GM21360 (cell line): ENCODE results near the gene KCNMA1.

Source experiments
- ATAC-seq: cut with Tn5 transposase; IDR thresholded peaks from one replicate; pipeline ENCODE4 v1.9.1; 2021; ENCODE audit warnings: mild to moderate bottlenecking, moderate library complexity; ENCODE audit not compliant: unreplicated experiment

KCNMA1 gene

DNA sequence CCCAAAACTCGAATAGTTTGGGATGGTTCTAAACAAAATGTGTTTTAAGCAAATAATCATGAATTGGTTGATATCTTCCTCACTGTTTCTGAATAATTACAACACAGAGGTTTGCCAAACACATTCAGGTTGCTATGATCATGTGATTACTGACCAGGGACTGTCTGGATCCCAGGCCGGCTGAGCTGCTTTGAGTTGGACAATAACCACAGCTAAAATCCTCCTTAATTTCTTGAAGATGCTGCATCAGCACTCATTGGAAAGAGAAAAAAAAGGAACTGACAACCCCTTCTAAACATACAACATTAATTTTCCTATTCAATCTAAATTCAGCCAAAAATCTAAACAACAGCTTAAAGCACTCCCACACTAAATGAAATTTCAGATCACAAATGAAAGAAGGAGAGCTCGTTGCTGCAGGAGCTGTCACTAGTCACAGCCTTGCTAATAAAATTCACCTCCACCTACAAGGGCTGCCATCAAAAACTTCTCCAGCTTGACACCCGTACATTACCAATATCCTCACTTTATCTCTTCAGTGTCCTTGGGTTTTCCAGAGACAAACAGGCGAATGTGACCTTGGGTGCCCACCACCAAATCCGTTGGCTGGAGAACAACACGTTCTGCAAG, 560.2 kb downstream of the KCNMA1 start:
- no peak for ATAC-seq

DNA sequence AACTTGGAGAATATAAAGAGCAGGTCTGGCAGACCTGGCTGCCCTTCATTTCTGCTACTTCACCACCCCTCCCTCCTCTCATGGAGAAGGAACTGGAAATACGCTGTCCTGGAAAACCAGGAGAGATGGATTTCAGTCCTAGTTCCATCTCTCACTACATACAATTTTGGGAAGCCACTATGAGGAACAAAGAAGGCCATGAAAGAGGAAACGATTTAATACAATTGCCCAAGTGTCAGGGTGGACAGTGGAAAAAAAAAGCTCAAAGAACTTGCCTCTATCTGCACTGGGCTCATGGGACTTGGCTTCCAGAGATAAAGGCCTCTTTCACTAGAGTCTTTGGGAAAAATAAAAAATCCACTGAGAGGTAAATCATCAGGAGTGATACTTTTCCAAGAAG, 561.7 kb downstream of the KCNMA1 start:
- ATAC-seq, result no peak

DNA sequence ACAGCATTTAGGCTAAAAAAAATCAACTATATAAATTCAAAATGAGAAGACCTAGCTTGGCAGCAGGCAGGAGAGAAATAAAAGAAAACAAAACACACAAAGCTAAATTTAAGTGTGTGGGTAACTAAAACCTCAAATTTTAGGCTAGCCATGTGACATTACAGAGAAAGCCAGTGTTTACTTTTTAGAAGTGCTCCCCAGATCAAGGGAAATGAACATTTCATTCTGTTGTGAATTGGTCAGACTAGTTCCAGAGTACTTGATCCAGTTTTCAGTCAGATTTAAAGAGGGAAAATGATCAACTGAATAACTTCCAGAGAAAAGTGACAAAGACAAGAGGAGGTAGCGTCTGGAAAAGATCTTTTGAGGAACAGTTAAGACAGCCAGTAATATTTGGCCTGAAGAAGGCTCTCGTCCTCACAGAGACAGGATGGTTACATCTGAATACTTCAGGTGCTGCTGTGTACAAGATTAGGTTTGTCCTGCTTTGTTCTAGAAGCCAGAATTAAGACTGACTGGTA, 563.4 kb downstream of the KCNMA1 start:
- ATAC-seq, result no peak

DNA sequence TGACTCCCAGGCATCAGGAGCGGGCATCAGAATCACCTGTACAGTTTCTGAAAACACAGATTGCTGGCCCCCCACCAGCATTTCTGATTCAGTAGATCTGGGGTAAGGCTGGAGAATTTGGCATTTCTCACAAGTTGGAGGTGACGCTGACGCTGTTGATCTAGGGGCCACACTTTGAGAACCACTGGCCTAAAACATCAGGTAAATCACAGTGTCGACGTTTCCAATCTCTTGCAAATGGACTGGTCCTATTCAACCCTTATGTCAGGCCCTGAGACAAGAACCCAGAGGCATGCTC, 564.0 kb downstream of the KCNMA1 start:
- ATAC-seq, result no peak

DNA sequence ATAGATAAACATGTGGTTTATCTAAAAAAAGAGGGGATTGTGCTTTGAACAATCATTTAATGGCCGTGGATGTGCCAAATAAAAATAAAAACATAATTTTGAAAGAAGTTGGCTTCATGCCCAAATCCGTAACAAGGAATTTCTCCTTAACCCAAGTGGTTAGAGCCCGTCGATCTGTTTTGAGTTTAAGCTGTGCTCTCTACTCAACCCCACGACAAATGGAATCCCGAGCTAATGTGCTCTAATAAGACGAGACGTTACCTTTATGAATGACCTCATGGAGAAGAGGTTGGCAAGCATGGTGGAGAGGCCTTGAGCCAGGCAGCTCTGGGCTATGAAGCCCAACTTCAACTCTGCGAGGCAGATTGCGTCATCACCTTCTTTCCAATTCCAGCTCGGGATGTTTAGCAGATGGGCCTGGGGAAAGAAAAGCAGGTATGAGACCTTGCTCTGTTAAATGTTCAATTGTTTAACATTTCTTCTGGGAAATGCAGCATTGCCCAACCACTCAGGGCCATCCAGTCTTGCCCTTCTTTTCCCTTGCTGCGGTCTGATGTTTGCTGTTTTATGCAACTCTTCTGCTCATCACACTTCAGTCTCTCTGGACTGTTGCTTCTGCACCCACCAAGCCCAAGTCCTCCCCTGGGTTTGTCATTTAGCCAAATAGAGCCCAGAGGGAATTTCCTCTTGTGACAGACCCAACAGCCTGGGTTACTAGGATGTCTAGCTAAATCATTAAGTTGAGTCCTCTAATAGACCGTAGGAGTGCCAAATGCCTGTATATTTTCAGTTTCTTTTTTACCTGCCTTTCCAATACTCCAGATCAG, 564.6 kb downstream of the KCNMA1 start:
- no peak for ATAC-seq

DNA sequence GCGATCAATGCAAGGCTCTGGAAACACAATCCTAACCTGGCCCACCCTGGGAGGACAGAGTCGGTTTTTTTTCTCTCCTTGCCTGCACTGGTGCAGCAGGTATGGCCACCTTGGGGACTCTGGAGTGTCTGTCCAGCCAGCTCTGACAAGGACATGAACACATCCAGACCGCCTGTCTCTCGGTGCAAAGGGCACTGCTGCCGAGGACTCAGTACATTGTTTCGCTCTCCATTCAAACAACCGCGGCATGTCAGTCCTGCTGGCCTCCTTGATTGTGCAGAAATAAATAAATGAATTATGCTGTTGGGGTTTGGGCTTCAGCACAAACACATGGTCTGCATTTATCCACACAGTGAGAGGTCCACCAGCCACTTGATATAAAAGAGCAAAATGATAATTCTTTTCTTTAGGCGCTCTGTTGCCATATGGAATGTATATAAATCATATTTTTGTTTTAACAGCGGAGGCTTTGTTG, 565.2 kb downstream of the KCNMA1 start:
- no peak for ATAC-seq

DNA sequence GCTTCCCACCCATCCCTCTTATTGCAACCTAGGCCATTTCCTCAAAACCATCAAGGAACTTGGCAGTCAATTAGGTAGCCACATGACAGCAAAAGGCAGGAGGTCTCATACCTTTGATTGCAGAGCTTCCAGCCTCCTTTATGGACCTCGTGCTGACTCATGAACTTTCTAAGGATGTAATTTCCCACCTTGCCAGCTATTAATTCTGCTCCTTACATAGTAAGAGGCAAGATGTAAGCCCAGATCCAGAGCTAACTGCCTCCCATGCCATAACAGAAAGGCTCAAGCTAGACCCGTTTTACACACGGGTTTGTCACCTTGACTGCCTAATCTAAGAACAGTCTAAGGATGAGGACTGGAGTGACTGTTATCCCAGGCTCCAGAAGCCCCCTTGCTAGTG, 565.7 kb downstream of the KCNMA1 start:
- ATAC-seq, result no peak

DNA sequence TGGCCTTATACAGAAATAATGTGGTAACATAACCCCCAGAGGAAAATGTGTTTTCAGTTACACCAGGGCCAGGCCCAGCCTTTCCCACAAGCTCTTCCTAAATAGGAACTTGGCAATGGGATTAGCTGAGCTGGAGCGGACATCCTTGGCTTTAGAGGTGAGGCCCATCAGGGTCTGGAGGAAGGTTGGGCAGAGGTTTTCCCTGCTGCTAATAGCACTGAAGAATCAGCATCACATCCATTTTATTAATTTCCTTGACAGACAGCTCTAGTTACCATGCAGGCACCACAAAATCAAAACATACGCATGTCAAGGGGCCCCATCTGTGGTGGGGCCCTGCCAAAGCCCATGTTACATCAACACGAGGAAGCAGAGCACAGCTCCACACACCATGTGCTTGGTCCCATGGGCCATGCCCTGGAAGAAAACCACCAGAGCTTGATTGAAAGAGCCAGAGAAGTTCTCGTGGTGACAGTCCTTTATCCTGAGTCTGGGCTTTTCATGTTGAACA, 566.6 kb downstream of the KCNMA1 start:
- ATAC-seq, result no peak

DNA sequence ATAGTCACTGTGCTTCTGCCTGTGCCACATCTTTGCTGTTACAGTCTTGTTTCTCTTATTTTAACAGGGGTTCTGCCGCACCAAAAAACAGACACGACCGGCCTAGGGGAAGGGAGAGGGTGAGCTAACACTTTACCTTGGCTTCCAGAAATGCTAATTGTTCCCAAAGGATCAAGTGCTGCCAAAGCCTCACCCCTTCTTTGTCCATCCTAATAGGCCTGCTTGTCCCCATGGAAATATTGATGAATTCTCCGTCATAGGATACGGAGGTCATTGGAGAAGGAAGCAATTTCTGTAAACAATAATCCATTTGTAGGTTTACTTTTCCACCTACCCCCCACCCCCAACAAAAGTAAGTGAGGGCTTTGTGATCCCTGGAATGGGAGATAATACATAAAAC, 567.3 kb downstream of the KCNMA1 start:
- no peak for ATAC-seq

DNA sequence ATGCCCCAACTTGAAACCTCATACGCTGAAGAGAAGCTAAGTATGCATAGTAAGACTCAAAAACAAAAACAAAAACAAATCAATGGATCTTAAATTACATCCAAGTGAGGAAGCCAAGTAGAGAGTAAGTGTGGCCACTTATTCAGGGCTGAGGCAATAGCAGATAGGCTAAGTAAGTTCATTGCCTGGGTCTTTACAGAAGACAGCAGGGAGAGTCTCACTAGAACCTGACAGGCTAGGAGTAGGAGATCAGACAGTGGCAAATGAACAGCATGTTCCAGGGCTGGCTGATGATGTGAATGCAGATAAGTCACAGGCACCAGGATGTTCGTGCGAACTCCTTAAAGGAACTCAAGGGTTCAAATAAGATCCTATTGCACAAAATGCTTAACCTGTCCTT, 568.6 kb downstream of the KCNMA1 start:
- no peak for ATAC-seq

DNA sequence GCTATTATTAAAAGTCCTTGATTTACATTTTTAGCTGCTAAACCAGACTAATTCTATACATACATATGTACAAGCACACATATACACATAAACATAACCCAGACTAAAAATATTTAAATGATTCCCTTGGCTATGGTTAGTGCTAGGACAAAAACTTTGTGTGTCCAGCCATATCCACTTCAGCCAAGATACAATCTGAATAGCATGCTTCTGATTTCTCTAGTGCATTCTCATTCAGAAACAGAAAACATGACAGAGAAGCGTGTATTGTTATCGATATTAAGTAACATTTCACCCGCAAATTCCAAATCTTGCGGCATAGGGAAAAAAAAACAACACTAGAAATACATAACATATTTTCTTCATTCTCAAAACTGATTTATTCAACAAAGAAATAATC, 569.3 kb downstream of the KCNMA1 start:
- ATAC-seq, result no peak

DNA sequence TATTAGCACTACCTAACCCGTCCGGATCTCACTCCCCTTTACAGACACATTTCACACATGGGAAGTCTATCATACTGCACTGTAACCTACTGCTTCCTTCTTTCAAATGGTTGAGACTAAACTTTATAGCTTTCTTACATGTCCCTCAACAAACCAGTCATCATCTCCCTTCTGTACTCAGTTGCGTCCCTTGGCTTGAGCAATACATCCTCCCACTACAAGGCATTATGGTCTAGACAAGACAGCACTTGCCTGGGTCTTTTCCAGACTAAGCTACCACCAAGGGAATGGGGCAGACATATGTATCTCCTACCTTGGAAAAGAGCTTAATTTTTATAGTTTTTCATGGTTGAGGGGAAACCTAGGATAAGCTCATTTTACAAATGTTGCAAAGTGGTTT, 575.2 kb downstream of the KCNMA1 start:
- no peak for ATAC-seq

DNA sequence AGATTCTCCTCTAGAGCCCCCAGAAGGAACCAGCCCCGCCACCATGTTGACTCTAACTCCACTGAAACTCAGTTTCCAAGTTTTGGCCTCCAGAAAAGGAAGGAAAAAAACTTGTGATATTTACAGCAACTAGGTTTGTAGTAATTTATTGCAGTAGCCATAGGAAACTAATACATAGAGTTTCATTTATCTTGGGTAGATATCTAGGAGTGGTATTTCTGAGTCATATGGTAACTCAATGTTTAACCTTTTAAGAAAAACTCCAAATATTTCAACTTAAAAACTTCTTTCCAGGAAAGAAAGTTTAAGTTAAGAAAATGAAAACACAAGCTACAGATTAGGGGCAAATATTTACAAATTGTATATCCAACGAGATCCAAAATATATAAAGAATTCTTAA, 576.7 kb downstream of the KCNMA1 start:
- ATAC-seq, result no peak

DNA sequence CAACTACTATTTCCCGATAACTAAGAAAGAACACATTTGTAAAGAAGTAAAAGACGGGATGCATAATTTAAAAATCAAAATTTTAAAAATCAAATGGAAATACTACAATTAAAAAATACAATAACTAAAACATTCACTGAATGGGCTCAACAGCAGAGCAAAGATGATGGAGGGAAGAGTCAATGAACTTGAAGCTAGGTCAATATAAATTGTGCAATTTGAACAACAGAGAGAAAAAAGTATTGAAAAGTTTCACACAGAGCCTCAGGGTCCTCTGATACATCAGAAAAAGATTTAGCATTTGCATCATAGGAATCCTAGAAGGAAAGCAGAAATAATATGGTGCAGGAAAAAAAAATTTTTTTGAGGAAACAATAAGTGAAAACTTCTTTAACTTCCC, 581.0 kb downstream of the KCNMA1 start:
- ATAC-seq, result no peak

DNA sequence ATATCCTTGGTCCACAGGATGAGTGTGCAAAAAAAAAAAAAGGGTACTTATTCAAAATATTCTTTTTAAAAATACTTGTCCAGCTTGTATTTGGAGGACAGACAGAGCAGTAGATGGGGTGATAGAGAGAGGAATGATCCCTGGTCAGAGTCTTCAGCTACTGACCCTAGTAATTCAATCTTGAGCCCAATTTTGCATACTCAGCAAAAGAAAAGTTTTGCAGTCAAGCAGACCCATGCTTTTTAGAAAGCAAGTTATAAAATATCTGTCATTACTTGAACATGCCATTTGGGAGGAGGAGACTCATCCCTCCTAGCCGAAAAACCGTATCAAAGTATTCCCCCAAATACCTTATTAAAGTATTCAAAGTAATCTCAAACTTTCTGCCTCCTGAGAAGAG, 585.0 kb downstream of the KCNMA1 start:
- no peak for ATAC-seq

DNA sequence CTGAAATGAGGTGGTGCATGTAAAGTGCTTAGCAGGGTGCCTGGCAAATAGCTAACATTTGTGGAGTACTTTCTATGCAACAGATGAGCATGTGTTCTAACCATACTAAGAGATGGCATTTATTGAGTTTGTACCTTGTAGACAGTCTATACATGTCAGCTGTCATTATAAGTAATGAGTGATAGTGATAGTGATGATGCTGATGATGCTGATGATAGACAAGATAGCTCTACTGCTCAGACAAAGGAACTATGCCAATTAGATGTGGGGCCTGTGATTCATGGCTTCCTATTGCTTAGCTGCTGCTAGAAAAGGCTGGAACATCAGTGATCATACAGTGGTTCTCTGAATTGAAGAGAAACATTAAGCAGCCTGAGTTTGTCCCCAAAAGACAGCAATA, 585.8 kb downstream of the KCNMA1 start:
- no peak for ATAC-seq

DNA sequence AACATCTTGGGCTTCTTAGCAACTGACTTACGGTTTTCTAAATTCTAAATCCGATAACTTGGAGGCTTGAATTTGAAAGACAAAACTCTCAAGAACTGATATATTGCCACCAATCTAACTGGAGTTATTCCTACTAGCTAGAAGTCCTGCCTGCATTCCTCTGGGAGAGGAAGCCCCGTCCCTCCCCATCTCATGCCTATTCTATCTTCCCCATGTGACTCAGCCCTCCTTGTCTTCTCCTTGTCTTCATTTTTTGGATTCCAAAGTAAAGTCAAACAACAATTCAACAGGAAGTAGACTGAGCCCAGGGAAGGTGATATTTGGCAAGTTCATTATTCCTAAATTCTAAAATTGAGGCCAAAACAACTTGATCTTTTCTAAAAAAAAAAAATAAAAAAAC, 587.7 kb downstream of the KCNMA1 start:
- no peak for ATAC-seq

DNA sequence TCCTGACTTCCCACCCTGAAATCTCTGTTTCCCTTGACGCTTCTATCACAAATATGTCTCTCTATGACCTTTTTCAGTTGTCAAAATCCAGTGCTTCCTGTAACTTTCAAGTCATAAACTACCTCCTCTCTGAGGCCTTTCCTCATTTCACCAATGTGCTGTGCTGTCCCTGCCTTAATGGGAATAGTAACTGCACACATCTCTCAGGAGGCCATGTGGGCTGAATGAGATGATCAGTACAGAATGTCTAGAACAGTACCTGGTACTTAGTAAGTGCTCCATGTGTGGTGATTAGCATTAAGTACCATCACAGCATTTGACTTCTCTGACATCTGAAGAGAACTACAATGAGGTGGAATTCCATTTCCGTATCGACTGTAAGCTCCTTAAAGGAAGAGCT, 588.5 kb downstream of the KCNMA1 start:
- ATAC-seq, result no peak

DNA sequence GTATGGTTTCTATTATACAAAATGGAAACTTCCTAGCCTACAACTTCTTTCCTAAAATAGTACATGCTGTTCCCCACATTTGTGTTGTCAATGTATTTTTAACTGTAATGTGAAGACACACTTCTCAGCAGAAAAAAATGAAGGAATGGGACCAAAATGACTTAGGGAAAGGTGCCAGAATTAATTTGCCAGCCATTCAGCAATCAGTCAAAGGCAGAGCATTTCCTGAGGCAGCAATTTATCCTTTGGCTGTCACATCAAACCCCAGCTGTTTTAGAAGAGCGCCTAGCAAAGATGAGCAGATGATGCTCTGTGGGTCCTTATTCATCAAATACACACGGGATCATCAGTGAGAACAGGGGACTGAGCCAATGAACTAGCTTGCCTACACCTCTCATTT, 592.5 kb downstream of the KCNMA1 start:
- no peak for ATAC-seq

DNA sequence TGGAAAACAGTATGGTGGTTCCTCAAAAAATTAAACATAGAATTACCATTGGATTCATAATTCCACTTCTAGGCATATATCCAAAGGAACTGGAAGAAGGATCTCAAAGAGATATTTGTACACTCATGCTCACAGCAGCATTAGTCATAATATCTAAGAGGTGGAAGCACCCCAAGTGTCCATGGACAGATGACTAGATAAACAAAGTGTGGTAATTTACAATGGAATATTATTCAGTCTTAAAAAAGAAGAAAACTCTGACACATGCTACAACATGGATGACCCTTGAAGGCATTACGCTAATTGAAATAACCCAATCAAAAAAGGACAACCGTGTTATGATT, 594.2 kb downstream of the KCNMA1 start:
- no peak for ATAC-seq

DNA sequence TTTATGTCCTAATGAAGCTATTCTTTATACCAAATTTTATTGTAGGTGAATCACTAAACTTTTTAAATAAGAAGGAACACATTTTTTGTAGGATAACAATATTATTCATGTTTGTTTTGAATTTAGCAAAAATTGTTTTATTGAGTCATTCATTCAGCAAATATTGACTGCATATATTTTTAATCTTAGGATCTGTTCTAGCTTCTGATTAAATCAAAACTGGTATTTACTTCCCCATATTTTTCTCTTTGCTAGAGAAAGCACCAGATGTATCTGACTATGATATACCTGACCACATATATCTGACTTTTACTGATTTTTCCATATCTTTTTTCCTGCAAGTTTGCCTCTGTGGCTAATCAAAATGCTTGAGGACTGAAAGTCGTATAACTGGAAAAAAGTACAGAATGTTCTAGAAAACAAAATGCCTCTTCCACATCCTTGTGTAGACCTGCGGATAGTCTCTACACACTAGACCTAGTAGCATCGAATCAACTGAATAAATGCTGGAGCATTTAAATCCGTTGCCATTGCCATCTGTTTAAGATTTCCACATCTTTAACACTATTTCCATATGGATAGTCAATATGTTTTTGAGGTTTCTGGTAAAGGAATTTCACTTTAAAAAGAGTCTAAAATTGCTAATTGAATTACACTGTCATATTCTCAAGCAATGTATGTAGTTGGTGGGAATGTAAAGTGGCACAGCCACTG, 594.7 kb downstream of the KCNMA1 start:
- ATAC-seq, result no peak
